Mesodermal cell (in vitro differentiated cells): Measurements from ENCODE around the gene RASGEF1B.

Source experiments
- H3K27ac ChIP-seq: 2 replicates; pipeline ENCODE4 v1.7.0; 2013; ENCODE audit warnings: mild to moderate bottlenecking, low read depth, low read length, moderate library complexity; ENCODE audit not compliant: severe bottlenecking
- H3K36me3 ChIP-seq: 2 replicates; pipeline ENCODE4 v1.7.1; 2013; ENCODE audit warnings: mild to moderate bottlenecking, low read length, moderate library complexity; ENCODE audit not compliant: control insufficient read depth, insufficient read depth
- H3K4me1 ChIP-seq: one replicate; pipeline ENCODE4 v1.7.1; 2013; ENCODE audit warnings: mild to moderate bottlenecking, low read length; ENCODE audit not compliant: insufficient read depth, control insufficient read depth, poor library complexity, severe bottlenecking
- H3K4me3 ChIP-seq: 2 replicates; pipeline ENCODE4 v1.7.0; 2013; ENCODE audit warnings: low read length, control low read depth, mild to moderate bottlenecking; ENCODE audit not compliant: insufficient read depth, poor library complexity, severe bottlenecking; ENCODE audit errors: extremely low read depth
- H3K9me3 ChIP-seq: 2 replicates; pipeline ENCODE4 v1.7.1; 2013; ENCODE audit warnings: mild to moderate bottlenecking, low read length, moderate library complexity; ENCODE audit not compliant: control insufficient read depth
- WGBS, 2 experiments: methylation state at CpG; one replicate each; pipeline ENCODE4 v1.1.5; 2013; ENCODE audit warnings: missing lambda C conversion rate in 2 of 2; ENCODE audit not compliant: insufficient coverage in 2 of 2; 5-methylcytosine and 5-hydroxymethylcytosine counted together

The RASGEF1B gene

DNA sequence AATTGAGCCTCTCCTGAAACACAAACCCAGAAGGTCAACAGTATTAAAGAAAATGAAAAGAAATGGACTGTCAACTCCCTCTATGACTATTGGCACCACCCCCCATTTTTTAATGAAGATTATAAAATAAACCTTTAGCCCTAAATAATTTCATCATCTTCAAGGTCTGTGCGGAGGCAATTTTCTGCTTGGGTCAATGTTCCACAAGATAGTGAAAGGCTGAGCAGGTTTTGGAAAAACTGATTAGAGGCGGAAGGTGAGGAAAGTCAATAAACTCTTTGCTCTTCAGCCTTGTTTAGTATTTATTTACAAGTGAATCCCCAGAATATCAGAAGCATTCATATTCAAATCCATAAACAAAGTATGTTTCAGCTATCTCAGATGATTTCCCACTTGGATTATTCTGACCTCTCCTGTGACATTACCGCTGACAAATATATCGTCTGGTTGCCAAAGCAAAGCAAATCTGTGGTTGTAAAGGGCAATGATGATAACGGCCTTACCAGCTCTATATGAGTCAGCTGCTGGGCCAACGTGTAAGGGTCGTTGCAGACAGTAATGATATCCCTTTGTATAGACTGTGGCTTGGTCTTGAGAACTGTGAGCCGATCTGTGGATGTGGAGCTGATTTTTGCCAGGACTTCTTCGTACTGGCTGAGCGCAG is 24.0 kb downstream of the RASGEF1B start:
- peak overlapping the region; percentile 24 for H3K27ac ChIP-seq

DNA sequence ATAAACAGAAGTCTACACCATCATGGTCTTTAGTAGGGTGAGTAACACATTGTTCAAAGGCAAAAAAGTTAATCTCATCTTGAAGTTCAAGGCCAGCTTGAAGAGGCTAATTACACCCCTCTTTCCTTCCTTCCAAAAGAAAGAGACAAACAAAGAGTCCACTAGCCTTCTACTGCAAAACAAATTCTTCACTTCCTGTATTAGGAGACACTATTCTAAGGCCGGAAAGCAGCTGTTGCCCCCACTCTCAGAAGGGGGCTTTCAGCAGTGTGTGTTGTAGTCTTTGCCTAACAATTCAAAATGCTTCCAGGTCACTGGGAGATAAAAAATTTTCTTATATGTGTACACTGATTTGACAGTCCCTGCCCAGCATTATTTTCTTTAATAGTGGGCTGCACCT is 25.1 kb downstream of the RASGEF1B start:
- WGBS, 2 experiments: no CpG with 5 or more reads among the region's 1 CpG
- H3K36me3 ChIP-seq: peaks cover 51% of the 10 kb centered on the region
- peaks cover 6% of the 10 kb centered on the region for H3K4me1 ChIP-seq
- H3K9me3 ChIP-seq: no peaks in the 10 kb centered on the region
- no peak overlapping the region for H3K4me3 ChIP-seq
- peak overlapping the region; percentile 18 for H3K27ac ChIP-seq

More for the DNA sequence above, 24.0 kb downstream of the RASGEF1B start:
- H3K36me3 ChIP-seq: peaks cover 53% of the 10 kb centered on the region
- no peak overlapping the region for H3K4me3 ChIP-seq
- H3K4me1 ChIP-seq: peaks cover 6% of the 10 kb centered on the region
- no peaks in the 10 kb centered on the region for H3K9me3 ChIP-seq
- WGBS, 2 experiments: 87 to 93% methylated on average over 8 to 9 of the region's 10 CpGs

DNA sequence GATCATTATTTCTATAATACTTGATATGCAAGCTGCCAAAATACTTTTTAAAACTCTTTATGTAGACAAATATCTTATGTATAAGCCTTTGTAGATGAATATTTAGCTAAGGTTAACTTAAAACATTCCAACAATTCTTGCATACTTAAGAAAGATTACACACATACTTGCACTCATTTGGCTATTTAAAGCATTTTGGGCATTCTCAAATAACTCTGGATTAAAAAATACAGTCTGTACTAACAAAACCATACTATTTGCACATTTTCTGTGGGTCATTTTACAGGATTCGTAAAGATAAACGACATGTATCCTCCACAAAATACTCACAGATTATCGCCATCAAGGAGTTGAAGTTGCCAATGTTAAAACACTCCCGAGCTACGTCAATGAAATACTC is 26.5 kb downstream of the RASGEF1B start:
- peaks cover 6% of the 10 kb centered on the region for H3K4me1 ChIP-seq
- no peak overlapping the region for H3K4me3 ChIP-seq
- peaks cover 49% of the 10 kb centered on the region for H3K36me3 ChIP-seq
- WGBS, 2 experiments: 96% methylated on average over 5 of the region's 5 CpGs
- H3K9me3 ChIP-seq: no peaks in the 10 kb centered on the region
- no peak overlapping the region for H3K27ac ChIP-seq

DNA sequence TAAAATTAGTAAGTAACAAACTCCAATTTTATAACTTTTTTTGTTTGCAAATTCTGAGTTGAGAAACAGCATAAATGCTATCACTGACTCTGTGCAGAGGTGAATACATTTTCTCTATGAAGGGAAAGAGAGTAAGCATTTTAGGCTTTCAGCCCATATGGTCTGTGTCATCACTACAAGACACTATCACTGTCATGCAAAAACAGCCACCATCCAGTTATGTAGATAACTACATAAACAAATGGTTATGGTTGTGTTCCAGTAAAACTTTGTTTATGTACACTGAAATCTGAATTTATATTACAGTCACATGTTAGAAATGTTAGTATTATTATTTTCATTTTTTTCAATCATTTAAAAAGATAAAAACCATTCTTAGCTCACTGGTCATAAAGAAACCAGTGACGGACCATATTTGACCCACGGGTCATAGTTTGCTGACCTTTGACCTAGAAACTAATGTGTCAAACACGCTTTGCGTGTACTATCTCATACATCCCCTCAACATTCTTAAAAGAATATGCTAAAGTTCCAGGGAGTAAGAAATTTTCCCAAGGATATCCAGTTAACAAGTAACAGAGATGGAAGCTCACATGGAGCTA is 29.1 kb downstream of the RASGEF1B start:
- no peak overlapping the region for H3K4me3 ChIP-seq
- H3K27ac ChIP-seq: no peak overlapping the region
- no peaks in the 10 kb centered on the region for H3K9me3 ChIP-seq
- H3K36me3 ChIP-seq: peaks cover 55% of the 10 kb centered on the region
- WGBS, 2 experiments: 89 to 96% methylated on average over 3 to 4 of the region's 4 CpGs
- peaks cover under 1% of the 10 kb centered on the region for H3K4me1 ChIP-seq

DNA sequence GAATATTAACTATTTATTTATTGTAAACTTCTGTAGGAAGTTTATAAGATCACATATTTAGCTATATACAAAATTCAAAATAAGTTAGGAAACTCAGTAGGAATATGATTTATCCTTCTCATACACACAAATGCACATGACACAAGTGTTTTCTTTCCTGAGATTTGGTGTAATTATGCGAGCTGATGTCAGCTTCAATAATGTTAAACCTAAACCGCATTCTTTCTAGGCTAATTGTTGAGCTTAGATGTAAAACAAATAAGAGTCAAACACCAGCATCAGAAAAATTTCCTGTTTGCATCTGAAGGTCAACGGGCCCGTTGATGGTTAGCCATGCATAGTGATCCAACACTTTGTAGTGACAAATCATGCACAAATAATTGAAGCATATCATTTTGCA is 30.8 kb downstream of the RASGEF1B start:
- no peak overlapping the region for H3K27ac ChIP-seq
- no peaks in the 10 kb centered on the region for H3K9me3 ChIP-seq
- no CpG with 5 or more reads among the region's 4 CpGs for WGBS, 2 experiments
- peaks cover 43% of the 10 kb centered on the region for H3K36me3 ChIP-seq
- H3K4me1 ChIP-seq: no peaks in the 10 kb centered on the region
- H3K4me3 ChIP-seq: no peak overlapping the region

DNA sequence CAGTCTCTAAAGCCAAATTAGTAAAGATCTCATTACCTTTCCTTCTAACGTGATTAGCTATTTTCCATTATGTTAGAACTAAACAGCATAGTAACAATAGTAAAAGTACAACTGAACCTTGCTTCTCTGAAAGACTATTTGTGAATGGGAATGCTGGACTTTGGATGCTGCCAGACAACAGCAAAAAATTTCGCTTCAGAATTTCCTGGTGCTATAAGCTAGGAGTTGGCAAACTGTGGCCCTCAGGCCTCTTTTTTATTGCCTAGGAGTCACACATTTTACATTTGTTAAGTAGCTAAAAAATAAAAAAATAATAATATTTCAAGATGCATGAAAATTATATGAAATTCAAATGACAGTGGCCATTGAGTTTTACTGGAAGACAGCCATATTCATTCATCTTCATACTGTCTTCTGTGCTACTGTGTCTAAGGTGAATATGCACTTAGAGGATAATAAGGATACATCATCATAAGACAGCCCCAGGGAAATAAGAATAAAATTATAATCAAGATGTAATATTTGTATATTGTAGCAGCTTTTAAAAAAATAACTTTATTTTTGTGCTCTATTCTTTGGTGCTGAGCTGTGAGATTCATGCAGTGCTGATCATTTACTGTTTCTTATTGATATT is 34.6 kb downstream of the RASGEF1B start:
- Histone ChIP-seq H3K36me3 (peaks cover 33% of the 10 kb centered on the region), H3K4me3 (no peak overlapping the region), H3K4me1 (no peaks in the 10 kb centered on the region), H3K27ac (no peak overlapping the region), H3K9me3 (no peaks in the 10 kb centered on the region)
- WGBS, 2 experiments: 78% methylated on average over 2 of the region's 2 CpGs; no CpG with 5 or more reads in 1 of the 2 experiments

DNA sequence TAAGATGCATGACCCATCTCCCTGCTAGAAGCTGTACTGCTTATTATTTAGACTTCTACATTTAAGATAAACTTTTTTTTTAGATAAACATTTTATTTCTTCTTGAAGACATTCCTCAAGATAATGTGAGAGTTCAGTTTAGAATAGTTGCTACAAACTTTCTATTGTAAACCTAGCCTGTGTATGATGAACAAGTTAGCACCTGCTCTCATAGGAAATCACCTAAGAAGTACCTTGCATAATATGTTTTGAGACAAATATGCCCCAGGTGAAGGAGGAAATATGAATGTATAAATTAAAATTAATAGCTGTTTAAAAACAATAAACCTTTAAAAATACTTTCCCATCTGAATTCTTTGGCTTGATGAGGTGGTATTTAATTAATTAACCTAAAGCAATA is 35.6 kb downstream of the RASGEF1B start:
- no peak overlapping the region for H3K27ac ChIP-seq
- no peak overlapping the region for H3K4me3 ChIP-seq
- H3K36me3 ChIP-seq: peaks cover 32% of the 10 kb centered on the region
- no peaks in the 10 kb centered on the region for H3K9me3 ChIP-seq
- H3K4me1 ChIP-seq: no peaks in the 10 kb centered on the region

DNA sequence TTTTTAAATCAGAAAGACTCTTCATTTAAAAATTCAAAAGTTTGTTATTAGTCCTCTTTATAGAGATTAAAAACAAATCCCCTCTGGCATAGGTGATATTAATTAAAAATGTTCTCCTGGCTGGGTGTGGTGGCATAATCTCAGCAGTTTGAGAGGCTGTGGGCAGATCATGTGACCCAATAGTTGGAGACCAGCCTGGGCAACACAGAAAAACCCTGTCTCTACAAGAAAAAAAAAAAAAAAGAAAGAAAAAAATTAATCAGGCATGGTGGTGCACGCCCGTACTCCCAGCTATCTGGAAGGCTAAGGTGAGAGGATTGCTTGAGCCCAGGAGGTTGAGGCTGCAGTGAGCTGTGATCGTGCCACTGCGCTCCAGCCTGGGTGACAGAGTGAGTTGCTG is 38.9 kb downstream of the RASGEF1B start:
- WGBS, 2 experiments: 100% methylated on average over 1 of the region's 4 CpGs; no CpG with 5 or more reads in 1 of the 2 experiments
- H3K27ac ChIP-seq: no peak overlapping the region
- peaks cover 26% of the 10 kb centered on the region for H3K36me3 ChIP-seq
- H3K4me1 ChIP-seq: no peaks in the 10 kb centered on the region
- H3K9me3 ChIP-seq: no peaks in the 10 kb centered on the region
- H3K4me3 ChIP-seq: no peak overlapping the region

DNA sequence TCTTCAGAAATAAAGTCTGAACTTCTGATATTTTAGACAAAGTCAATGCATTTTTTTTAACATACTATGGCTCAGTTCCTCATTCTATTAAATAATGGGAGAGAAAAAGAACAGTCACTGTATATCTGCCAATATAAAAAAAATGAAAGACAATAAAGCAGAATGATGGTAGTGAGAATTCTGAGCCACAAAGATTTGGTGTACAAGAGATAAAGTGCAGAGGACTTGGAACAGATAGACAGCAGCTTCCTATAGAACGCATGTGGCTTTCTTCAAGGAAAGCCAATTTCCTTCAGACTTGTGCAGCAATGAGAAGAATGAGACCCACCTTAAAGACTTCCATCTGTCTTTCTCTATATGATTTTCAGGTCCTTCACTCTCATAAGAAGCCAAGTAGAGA is 39.7 kb downstream of the RASGEF1B start:
- no peak overlapping the region for H3K4me3 ChIP-seq
- H3K9me3 ChIP-seq: no peaks in the 10 kb centered on the region
- H3K4me1 ChIP-seq: peaks cover 2% of the 10 kb centered on the region
- no peak overlapping the region for H3K27ac ChIP-seq
- H3K36me3 ChIP-seq: peaks cover 24% of the 10 kb centered on the region
- 88 to 100% methylated on average over 1 of the region's 1 CpG for WGBS, 2 experiments

DNA sequence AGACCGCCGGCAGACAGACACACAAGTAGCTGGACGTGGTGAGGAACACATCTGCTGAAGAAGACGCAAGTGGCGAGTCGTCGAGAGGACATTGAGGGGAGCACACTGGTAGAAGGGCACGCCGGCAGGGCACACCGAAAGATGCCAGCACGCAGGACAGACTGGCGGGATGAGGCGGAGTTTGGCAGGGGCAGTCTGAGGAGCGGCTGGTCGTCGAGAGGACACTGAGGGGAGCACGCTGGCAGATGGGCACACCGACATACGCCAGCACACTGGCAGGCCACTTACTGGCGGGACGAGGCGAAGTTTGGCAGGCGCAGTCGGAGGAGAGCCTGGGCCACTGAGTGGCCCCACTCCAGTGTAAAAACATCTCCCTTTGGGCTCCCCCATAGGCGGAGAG is 42.1 kb downstream of the RASGEF1B start:
- Histone ChIP-seq H3K4me1 (peaks cover 3% of the 10 kb centered on the region), H3K36me3 (peaks cover 24% of the 10 kb centered on the region), H3K9me3 (no peaks in the 10 kb centered on the region), H3K27ac (no peak overlapping the region), H3K4me3 (no peak overlapping the region)
- 95 to 99% methylated on average over 22 to 25 of the region's 25 CpGs for WGBS, 2 experiments

DNA sequence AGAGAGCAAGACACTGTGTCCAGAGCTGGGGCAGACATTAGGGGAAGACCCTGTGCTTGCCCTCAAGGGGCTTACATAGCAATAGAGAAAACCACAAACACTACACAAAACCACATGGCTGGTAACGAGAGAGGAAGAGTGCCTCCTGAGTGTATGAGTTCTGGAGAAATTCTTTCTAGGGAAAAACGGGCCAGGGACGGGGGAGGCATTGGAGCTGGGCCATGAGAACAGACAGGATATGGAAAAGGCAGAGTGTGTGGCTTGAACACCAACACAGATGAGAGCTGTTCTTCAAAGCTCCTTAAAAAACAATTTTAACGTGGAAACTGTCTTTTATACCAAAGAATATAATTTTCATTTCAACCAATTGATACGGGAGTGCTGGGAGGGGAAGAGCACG is 42.7 kb downstream of the RASGEF1B start:
- Histone ChIP-seq H3K27ac (no peak overlapping the region), H3K36me3 (peaks cover 24% of the 10 kb centered on the region), H3K4me1 (peaks cover 3% of the 10 kb centered on the region), H3K4me3 (no peak overlapping the region), H3K9me3 (no peaks in the 10 kb centered on the region)
- 95% methylated on average over 3 of the region's 6 CpGs; no CpG with 5 or more reads in 1 of the 2 experiments for WGBS, 2 experiments
